H9 (cell line): Measurements from ENCODE around the gene PJA1. TPM values are rescaled to one million over a fixed set of nuclear protein-coding genes. Genes with fewer than 3 reads are reported as not detected.

Source experiments
- DNase-seq: peaks from one replicate; pipeline ENCODE4 v3.0.0-alpha.2; 2017
- H2AFZ ChIP-seq: one replicate; pipeline ENCODE4 v1.6.1; 2013; ENCODE audit warnings: mild to moderate bottlenecking, low read length, control low read depth, moderate library complexity
- H2AK5ac ChIP-seq: 2 replicates; pipeline ENCODE4 v1.6.1; 2013; ENCODE audit warnings: low read length, control low read depth, mixed read lengths; ENCODE audit not compliant: insufficient read length
- H2BK120ac ChIP-seq: one replicate; pipeline ENCODE4 v1.6.1; 2013; ENCODE audit warnings: low read depth, mild to moderate bottlenecking, low read length, control low read depth, inconsistent platforms; ENCODE audit not compliant: poor library complexity, severe bottlenecking
- H2BK12ac ChIP-seq: 2 replicates; pipeline ENCODE4 v1.6.1; 2013; ENCODE audit warnings: low read length, control low read depth, mixed read lengths, low read depth; ENCODE audit not compliant: insufficient read length
- H2BK15ac ChIP-seq: 2 replicates; pipeline ENCODE4 v1.6.1; 2013; ENCODE audit warnings: low read depth, low read length, control low read depth
- H2BK20ac ChIP-seq: one replicate; pipeline ENCODE4 v1.6.1; 2013; ENCODE audit warnings: low read depth, mild to moderate bottlenecking, low read length, control low read depth, inconsistent platforms; ENCODE audit not compliant: poor library complexity, severe bottlenecking
- H2BK5ac ChIP-seq: 2 replicates; pipeline ENCODE4 v1.6.1; 2013; ENCODE audit warnings: low read length, control low read depth, mixed read lengths; ENCODE audit not compliant: insufficient read length
- H3K14ac ChIP-seq: 2 replicates; pipeline ENCODE4 v1.6.1; 2013; ENCODE audit warnings: low read length, control low read depth; ENCODE audit not compliant: insufficient read depth
- H3K18ac ChIP-seq: 2 replicates; pipeline ENCODE4 v1.6.1; 2013; ENCODE audit warnings: low read depth, mild to moderate bottlenecking, mixed read lengths, low read length, control low read depth; ENCODE audit not compliant: insufficient read length
- H3K23ac ChIP-seq: 2 replicates; pipeline ENCODE4 v1.6.1; 2013; ENCODE audit warnings: low read length, control low read depth, mixed read lengths, low read depth; ENCODE audit not compliant: insufficient read length
- H3K23me2 ChIP-seq: 2 replicates; pipeline ENCODE4 v1.6.1; 2013; ENCODE audit warnings: low read depth, mild to moderate bottlenecking, mixed read lengths, low read length, control low read depth; ENCODE audit not compliant: insufficient read length, poor library complexity, severe bottlenecking
- H3K27ac ChIP-seq: 2 replicates; pipeline ENCODE4 v1.5.1; 2013; ENCODE audit warnings: low read length, control low read depth, mixed read lengths, low read depth; ENCODE audit not compliant: insufficient read length
- H3K27me3 ChIP-seq: 2 replicates; pipeline ENCODE4 v1.6.1; 2013; ENCODE audit warnings: low read length, control low read depth, inconsistent platforms; ENCODE audit not compliant: insufficient read depth
- H3K4ac ChIP-seq: 2 replicates; pipeline ENCODE4 v1.6.1; 2013; ENCODE audit warnings: low read depth, mild to moderate bottlenecking, control low read depth, inconsistent platforms, low read length, moderate library complexity
- H3K4me1 ChIP-seq: 2 replicates; pipeline ENCODE4 v1.6.1; 2013; ENCODE audit warnings: low read length, control low read depth, inconsistent platforms; ENCODE audit not compliant: insufficient read depth
- H3K4me2 ChIP-seq: 2 replicates; pipeline ENCODE4 v1.6.1; 2013; ENCODE audit warnings: low read length, control low read depth, mixed read lengths; ENCODE audit not compliant: insufficient read length, insufficient read depth
- H3K56ac ChIP-seq: 2 replicates; pipeline ENCODE4 v1.6.1; 2013; ENCODE audit warnings: low read depth, mild to moderate bottlenecking, mixed read lengths, low read length, control low read depth; ENCODE audit not compliant: insufficient read length
- H3K79me1 ChIP-seq: 2 replicates; pipeline ENCODE4 v1.6.1; 2013; ENCODE audit warnings: low read depth, mild to moderate bottlenecking, moderate library complexity, low read length, control low read depth, inconsistent platforms; ENCODE audit not compliant: insufficient read depth, poor library complexity, severe bottlenecking
- H3K79me2 ChIP-seq: 2 replicates; pipeline ENCODE4 v1.6.1; 2013; ENCODE audit warnings: low read length, control low read depth, inconsistent platforms; ENCODE audit not compliant: insufficient read depth
- H3K9ac ChIP-seq: 2 replicates; pipeline ENCODE4 v1.6.1; 2013; ENCODE audit warnings: low read length, control low read depth, mixed read lengths; ENCODE audit not compliant: insufficient read length; ENCODE audit errors: extremely low read depth
- H3K9me3 ChIP-seq: one replicate; pipeline ENCODE4 v1.6.1; 2013; ENCODE audit warnings: low read depth, low read length, inconsistent platforms; ENCODE audit not compliant: control insufficient read depth
- H3T11ph ChIP-seq: one replicate; pipeline ENCODE4 v1.6.1; 2013; ENCODE audit warnings: mild to moderate bottlenecking, low read length, control low read depth, inconsistent platforms
- H4K20me1 ChIP-seq: one replicate; pipeline ENCODE4 v1.6.1; 2013; ENCODE audit not compliant: control insufficient read depth, insufficient read length, insufficient read depth
- H4K5ac ChIP-seq: 2 replicates; pipeline ENCODE4 v1.6.1; 2013; ENCODE audit warnings: low read depth, mild to moderate bottlenecking, mixed read lengths, low read length, control low read depth; ENCODE audit not compliant: insufficient read length
- H4K8ac ChIP-seq: replicated peaks from 2 replicates; pipeline ENCODE4 v1.6.1; 2013; ENCODE audit warnings: low read length, control low read depth, mixed read lengths, low read depth; ENCODE audit not compliant: insufficient read length
- H4K91ac ChIP-seq: 2 replicates; pipeline ENCODE4 v1.6.1; 2013; ENCODE audit warnings: low read depth, mild to moderate bottlenecking, moderate library complexity, mixed read lengths, low read length, control low read depth; ENCODE audit not compliant: insufficient read length
- H3K27ac Mint-ChIP-seq, 3 experiments: 2 replicates in 2 of 3; 3 replicates in 1 of 3; pipeline ENCODE4 v1.8.0; 2020 to 2021; ENCODE audit warnings: mixed read lengths in 3 of 3, mild to moderate bottlenecking in 1 of 3, moderate library complexity in 1 of 3
- H3K27me3 Mint-ChIP-seq: 2 replicates; pipeline ENCODE4 v1.8.0; 2021; ENCODE audit warnings: low read depth, mild to moderate bottlenecking, moderate library complexity, mixed read lengths
- H3K36me3 Mint-ChIP-seq, 3 experiments: 2 replicates in 2 of 3; 3 replicates in 1 of 3; pipeline ENCODE4 v1.8.0; 2020 to 2021; ENCODE audit warnings: low read depth in 3 of 3, mixed read lengths in 3 of 3; ENCODE audit not compliant: insufficient read depth in 1 of 3
- H3K4me1 Mint-ChIP-seq, 2 experiments: 2 replicates each; pipeline ENCODE4 v1.8.0; 2020; ENCODE audit warnings: mixed read lengths in 2 of 2
- H3K4me3 Mint-ChIP-seq, 2 experiments: 2 replicates in 1 of 2; 3 replicates in 1 of 2; pipeline ENCODE4 v1.8.0; 2020 to 2021; ENCODE audit warnings: mild to moderate bottlenecking in 2 of 2, mixed read lengths in 2 of 2, moderate library complexity in 1 of 2
- H3K9me3 Mint-ChIP-seq, 2 experiments: 2 replicates in 1 of 2; 3 replicates in 1 of 2; pipeline ENCODE4 v1.8.0; 2020; ENCODE audit warnings: mild to moderate bottlenecking in 2 of 2, mixed read lengths in 2 of 2, moderate library complexity in 1 of 2
- WGBS: extraction: QIAGEN DNeasy Blood & Tissue Kit; methylation state at CpG from one replicate; pipeline ENCODE4 v1.1.7; 2013; ENCODE audit warnings: missing lambda C conversion rate, low lambda C conversion rate, mixed read lengths; ENCODE audit not compliant: insufficient read length; ENCODE audit errors: extremely low coverage; 5-methylcytosine and 5-hydroxymethylcytosine counted together
- total RNA-seq: library from RNA; stranded (reverse); gene quantifications from 2 replicates; pipeline ENCODE4 v1.2.1, GENCODE V29; 2021
- TF ChIP-seq, protein P1 (sequence below): fragments of 200-600 bp; sonication (generic); conservative IDR thresholded peaks from 3 replicates; pipeline ENCODE4 v1.8.0; 2021; ENCODE audit warnings: antibody characterized with exemption, mild to moderate bottlenecking

The PJA1 gene
- total RNA-seq, 1 experiment from 2014 or later, result 41.4 TPM

DNA sequence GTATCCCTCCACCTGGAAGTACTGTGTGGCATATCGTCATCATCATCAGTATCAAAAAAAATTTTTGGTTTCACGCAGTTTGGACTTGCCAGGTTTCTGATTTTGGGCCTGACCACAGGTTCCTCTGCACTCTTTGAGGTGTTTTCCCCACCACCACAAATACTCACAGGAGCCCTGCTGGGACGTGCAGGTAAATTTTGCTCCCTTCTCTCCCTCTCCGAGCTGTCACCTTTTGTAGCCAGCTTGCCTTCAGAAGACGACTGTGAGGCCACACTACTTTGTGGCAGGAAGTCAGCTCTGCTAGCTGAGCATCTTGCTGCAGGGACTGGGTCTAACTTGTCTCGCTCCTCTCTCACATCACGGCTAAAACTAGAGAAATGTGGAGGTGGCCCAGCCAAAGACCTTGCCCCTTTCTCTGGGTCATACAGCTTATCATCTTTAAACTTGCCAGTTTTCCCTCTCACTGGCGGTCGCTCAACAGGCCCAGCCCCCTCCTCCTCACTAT is 2.8 kb downstream of the PJA1 start:
- TF ChIP-seq, protein P1, sequence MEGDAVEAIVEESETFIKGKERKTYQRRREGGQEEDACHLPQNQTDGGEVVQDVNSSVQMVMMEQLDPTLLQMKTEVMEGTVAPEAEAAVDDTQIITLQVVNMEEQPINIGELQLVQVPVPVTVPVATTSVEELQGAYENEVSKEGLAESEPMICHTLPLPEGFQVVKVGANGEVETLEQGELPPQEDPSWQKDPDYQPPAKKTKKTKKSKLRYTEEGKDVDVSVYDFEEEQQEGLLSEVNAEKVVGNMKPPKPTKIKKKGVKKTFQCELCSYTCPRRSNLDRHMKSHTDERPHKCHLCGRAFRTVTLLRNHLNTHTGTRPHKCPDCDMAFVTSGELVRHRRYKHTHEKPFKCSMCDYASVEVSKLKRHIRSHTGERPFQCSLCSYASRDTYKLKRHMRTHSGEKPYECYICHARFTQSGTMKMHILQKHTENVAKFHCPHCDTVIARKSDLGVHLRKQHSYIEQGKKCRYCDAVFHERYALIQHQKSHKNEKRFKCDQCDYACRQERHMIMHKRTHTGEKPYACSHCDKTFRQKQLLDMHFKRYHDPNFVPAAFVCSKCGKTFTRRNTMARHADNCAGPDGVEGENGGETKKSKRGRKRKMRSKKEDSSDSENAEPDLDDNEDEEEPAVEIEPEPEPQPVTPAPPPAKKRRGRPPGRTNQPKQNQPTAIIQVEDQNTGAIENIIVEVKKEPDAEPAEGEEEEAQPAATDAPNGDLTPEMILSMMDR, result no peak
- Histone ChIP-seq H4K20me1 (no peaks in the 10 kb centered on the region), H3K56ac (no peak overlapping the region), H3K4ac (no peak overlapping the region), H3K4me1 (no peaks in the 10 kb centered on the region), H3T11ph (no peak overlapping the region), H4K8ac (no peak overlapping the region), H3K79me2 (no peaks in the 10 kb centered on the region), H2BK20ac (no peak overlapping the region), H2AK5ac (no peak overlapping the region), H3K23me2 (no peaks in the 10 kb centered on the region), H2BK12ac (no peak overlapping the region), H3K4me2 (no peak overlapping the region), H3K9ac (no peak overlapping the region), H2BK5ac (no peak overlapping the region), H2BK15ac (no peak overlapping the region), H2BK120ac (no peak overlapping the region), H3K9me3 (no peaks in the 10 kb centered on the region), H3K14ac (no peak overlapping the region), H4K91ac (no peak overlapping the region), H4K5ac (no peak overlapping the region), H2AFZ (no peak overlapping the region), H3K27ac (no peak overlapping the region), H3K23ac (no peak overlapping the region), H3K27me3 (no peaks in the 10 kb centered on the region), H3K79me1 (no peaks in the 10 kb centered on the region), H3K18ac (no peak overlapping the region)
- no peaks in the 10 kb centered on the region; the same call in 1 of the 2 replicates for H3K27me3 Mint-ChIP-seq
- WGBS, result no CpG with 5 or more reads among the region's 9 CpGs
- peaks cover 67% of the 10 kb centered on the region in 2 experiments for H3K9me3 Mint-ChIP-seq
- no peak overlapping the region; a peak in 1 of 7 replicates for H3K27ac Mint-ChIP-seq
- DNase-seq, result no peak
- peaks cover 16 to 29% of the 10 kb centered on the region in 2 experiments for H3K4me1 Mint-ChIP-seq
- H3K4me3 Mint-ChIP-seq, result no peak overlapping the region
- H3K36me3 Mint-ChIP-seq, result peaks cover 28 to 43% (median 29%) of the 10 kb centered on the region in 3 experiments
